HCT116 (cell line): ENCODE data around the gene STAU1. TPM values are rescaled to one million over a fixed set of nuclear protein-coding genes. Genes with fewer than 3 reads are reported as not detected.
"Not testable (repeated sequence)": the region's sequence is repeated elsewhere in the genome, so short reads cannot be mapped to it uniquely, and the experiment has no call there.

Source experiments
- ATAC-seq: fragments of 200-7000 bp; cut with Tn5 transposase; 2 replicates; pipeline ENCODE4 v1.9.1; 2020; ENCODE audit warnings: mild to moderate bottlenecking, moderate library complexity
- BruUV-seq: library from RNA; stranded (reverse); fragments of 400-500 nt; replicated peaks from 2 replicates; lab custom pipeline; 2021; lab: Mats Ljungman, UMichigan
- CTCF ChIA-PET: fragments of 300-600 bp; sonication (Branson Sonifier 250); formaldehyde crosslinking; loops from one replicate; lab custom pipeline; 2021; ENCODE audit warnings: antibody characterized with exemption; lab: Charles Lee
- POLR2A ChIA-PET: fragments of 300-600, 350-600 bp; sonication (Branson Sonifier 250); formaldehyde crosslinking; loops from one replicate; lab custom pipeline; 2021; ENCODE audit warnings: antibody characterized with exemption; lab: Charles Lee
- RAD21 ChIA-PET, 2 experiments: fragments of 300-600 bp; sonication (Branson Sonifier 250); formaldehyde crosslinking; loops; one replicate each; lab custom pipeline; 2023; ENCODE audit warnings: low total read pairs in 2 of 2; ENCODE audit not compliant: uncharacterized antibody in 2 of 2, unreplicated experiment in 2 of 2, low non-redundant PET in 1 of 2; lab: Charles Lee
- DNase-seq: peaks from one replicate; pipeline ENCODE4 v3.0.0-alpha.2; 2010; ENCODE audit warnings: low read depth, low spot score
- H2AFZ ChIP-seq: fragments of 200-600 bp; shearing (Covaris generic), sonication (generic); 2 replicates; pipeline ENCODE4 v1.6.1; 2017; ENCODE audit warnings: low read depth, mixed run types, mixed read lengths, antibody characterized with exemption, low read length; ENCODE audit not compliant: poor library complexity, severe bottlenecking
- H3K27ac ChIP-seq: 2 replicates; pipeline ENCODE4 v1.5.1; 2012; ENCODE audit warnings: low read depth, low read length
- H3K27me3 ChIP-seq: fragments of 200-600 bp; sonication (generic); 2 replicates; pipeline ENCODE4 v1.6.1; 2016; ENCODE audit warnings: mixed run types, low read length, mixed read lengths; ENCODE audit not compliant: insufficient read depth
- H3K36me3 ChIP-seq, 2 experiments: fragments of 200-500 bp in 1 of 2; fragments of 200-600 bp in 1 of 2; sonication (Bioruptor generic) in 1 of 2; sonication (generic) in 1 of 2; 2 replicates each; pipeline versions ENCODE4 v1.5.1 to v1.6.1; 2014 to 2016; ENCODE audit warnings: low read length in 2 of 2, inconsistent platforms in 1 of 2, mixed read lengths in 1 of 2, mixed run types in 1 of 2; ENCODE audit not compliant: insufficient read depth in 2 of 2, control insufficient read depth in 1 of 2
- H3K4me1 ChIP-seq, 2 experiments: fragments of 200-600 bp in 1 of 2; sonication (generic) in 1 of 2; 2 replicates each; pipeline versions ENCODE4 v1.5.1 to v1.6.1; 2012 to 2017; ENCODE audit warnings: low read length in 2 of 2, inconsistent platforms in 1 of 2, mild to moderate bottlenecking in 1 of 2, mixed read lengths in 1 of 2, mixed run types in 1 of 2, moderate library complexity in 1 of 2; ENCODE audit not compliant: insufficient read depth in 2 of 2, control insufficient read depth in 1 of 2
- H3K4me2 ChIP-seq: fragments of 200-600 bp; sonication (generic); 2 replicates; pipeline ENCODE4 v1.6.1; 2017; ENCODE audit warnings: mixed run types, low read length, mixed read lengths
- H3K4me3 ChIP-seq, 2 experiments: fragments of 200-600 bp in 1 of 2; sonication (generic) in 1 of 2; replicated peaks in 1 of 2; 2 replicates each; pipeline ENCODE4 v1.5.1; 2011 to 2016; ENCODE audit warnings: low read length in 2 of 2, control low read depth in 1 of 2, low read depth in 1 of 2, mild to moderate bottlenecking in 1 of 2, mixed read lengths in 1 of 2, mixed run types in 1 of 2
- H3K79me2 ChIP-seq: fragments of 200-600 bp; sonication (generic); 2 replicates; pipeline ENCODE4 v1.6.1; 2017; ENCODE audit warnings: mild to moderate bottlenecking, mixed run types, low read length, moderate library complexity, mixed read lengths; ENCODE audit not compliant: insufficient read depth
- H3K9ac ChIP-seq: fragments of 200-600 bp; sonication (generic); 2 replicates; pipeline ENCODE4 v1.6.1; 2016; ENCODE audit warnings: low read length, mixed read lengths
- H3K9me2 ChIP-seq: fragments of 200-600 bp; sonication (generic), shearing (Covaris generic); 2 replicates; pipeline ENCODE4 v1.6.1; 2017; ENCODE audit warnings: mixed run types, mild to moderate bottlenecking, moderate library complexity; ENCODE audit not compliant: insufficient read depth
- H3K9me3 ChIP-seq, 2 experiments: fragments of 200-500 bp in 1 of 2; fragments of 200-600 bp in 1 of 2; sonication (Bioruptor generic) in 1 of 2; sonication (generic) in 1 of 2; 2 replicates each; pipeline ENCODE4 v1.6.1; 2014 to 2017; ENCODE audit warnings: low read length in 2 of 2, mixed read lengths in 2 of 2, inconsistent platforms in 1 of 2, low read depth in 1 of 2, mild to moderate bottlenecking in 1 of 2, mixed run types in 1 of 2, moderate library complexity in 1 of 2; ENCODE audit not compliant: control insufficient read depth in 1 of 2, insufficient read depth in 1 of 2
- H4K20me1 ChIP-seq: fragments of 200-600 bp; sonication (generic), shearing (Covaris generic); 2 replicates; pipeline ENCODE4 v1.6.1; 2017; ENCODE audit warnings: mixed run types, mild to moderate bottlenecking, moderate library complexity; ENCODE audit not compliant: insufficient read depth
- EGR1 ChIP-seq: IDR thresholded peaks from 2 replicates; pipeline ENCODE4 v1.6.1; 2012; ENCODE audit warnings: low read depth
- JUND ChIP-seq: IDR thresholded peaks from 2 replicates; pipeline ENCODE4 v1.6.1; 2012
- SIN3A ChIP-seq: IDR thresholded peaks from 2 replicates; pipeline ENCODE4 v1.6.1; 2012; ENCODE audit warnings: low read depth
- YY1 ChIP-seq: IDR thresholded peaks from 2 replicates; pipeline ENCODE4 v1.6.1; 2011; ENCODE audit warnings: low read length, low read depth, moderate library complexity, mild to moderate bottlenecking; ENCODE audit not compliant: insufficient replicate concordance; ENCODE audit errors: extremely low read depth
- intact Hi-C: fragments of 100-400 bp; cut with micrococcal nuclease; formaldehyde crosslinking; loops from 2 replicates; pipeline ENCODE4 v1.10.0; 2022
- total RNA-seq: library from RNA; stranded (reverse); gene quantifications from one replicate; pipeline ENCODE4 v1.2.1, GENCODE V29; 2021; ENCODE audit not compliant: unreplicated experiment

The STAU1 gene
- total RNA-seq, 1 experiment from 2014 or later: 90.3 TPM

- CTCF ChIA-PET: interaction anchor here (1.5 kb wide), 1 partner anchor 17 kb away, joined by 4 read pairs; no protein-coding TSS in a partner anchor
- intact Hi-C loops: no loop called here
- no TSS peak for BruUV-seq
These were observed 11.7 kb upstream of the STAU1 start for GRCh38 chr20:49199729-49200293.

GRCh38 chr20:49192944-49193518, 4.9 kb upstream of the STAU1 start:
- ChIA-PET POLR2A (interaction anchor here (0.8 to 1.9 kb wide), 4 partner anchors 12 to 147 kb away, joined by 3 to 5 read pairs (median 3); partner anchors contain the start of genes CSE1L and DDX27), CTCF (interaction anchor here (1.1 kb wide), 1 partner anchor 24 kb away, joined by 5 read pairs; no protein-coding TSS in a partner anchor)
- H3K4me2 ChIP-seq: peak overlapping the region; percentile 53
- intact Hi-C loops, DNase-seq, H2AFZ ChIP-seq, H3K9me2 ChIP-seq, RAD21 ChIA-PET, H3K27me3 ChIP-seq, H3K36me3 ChIP-seq, H3K79me2 ChIP-seq, H4K20me1 ChIP-seq, H3K9me3 ChIP-seq: not testable (repeated sequence)
- TSS peak; percentile 89 for BruUV-seq
- peak; percentile 2; the same call in 1 of the 2 replicates for ATAC-seq
- TF ChIP-seq JUND (0 out of 2 replicates have a peak, but pooled peaks have one; percentile 8), EGR1 (0 out of 2 replicates have a peak, but pooled peaks have one; percentile 54)
- peak overlapping the region; percentile 50 for H3K9ac ChIP-seq
- peak overlapping the region; percentile 61 for H3K27ac ChIP-seq
- peak overlapping the region in 1 of 2 experiments; percentile 20; a peak in 1 of 4 replicates for H3K4me3 ChIP-seq
- peaks cover 14 to 23% of the 10 kb centered on the region in 2 experiments for H3K4me1 ChIP-seq

More at GRCh38 chr20:49199729-49200293, 11.7 kb upstream of the STAU1 start:
- Histone ChIP-seq H3K4me1 (no peaks in the 10 kb centered on the region), H2AFZ (no peak overlapping the region), H3K36me3 (no peaks in the 10 kb centered on the region), H3K79me2 (no peaks in the 10 kb centered on the region), H3K9ac (no peak overlapping the region), H3K9me2 (no peaks in the 10 kb centered on the region), H3K27me3 (no peaks in the 10 kb centered on the region), H3K27ac (no peak overlapping the region), H3K4me2 (no peak overlapping the region), H3K4me3 (no peak overlapping the region), H3K9me3 (no peaks in the 10 kb centered on the region), H4K20me1 (no peaks in the 10 kb centered on the region)
- TF ChIP-seq SIN3A (no peak), YY1 (no peak)
- DNase-seq (no peak), ATAC-seq (no peak)
- RAD21 ChIA-PET: no interaction called here
- POLR2A ChIA-PET: no interaction called here
